ENCODE data around the gene ANKRD10.
"Not testable (repeated sequence)": the region's sequence is repeated elsewhere in the genome, so short reads cannot be mapped to it uniquely, and the experiment has no call there.

ANKRD10 gene

GRCh38 chr13:110866491-110867170 is 48.2 kb downstream of the ANKRD10 start:
- no peak for DNase-seq (ENCODE audit: low spot score)

DNA sequence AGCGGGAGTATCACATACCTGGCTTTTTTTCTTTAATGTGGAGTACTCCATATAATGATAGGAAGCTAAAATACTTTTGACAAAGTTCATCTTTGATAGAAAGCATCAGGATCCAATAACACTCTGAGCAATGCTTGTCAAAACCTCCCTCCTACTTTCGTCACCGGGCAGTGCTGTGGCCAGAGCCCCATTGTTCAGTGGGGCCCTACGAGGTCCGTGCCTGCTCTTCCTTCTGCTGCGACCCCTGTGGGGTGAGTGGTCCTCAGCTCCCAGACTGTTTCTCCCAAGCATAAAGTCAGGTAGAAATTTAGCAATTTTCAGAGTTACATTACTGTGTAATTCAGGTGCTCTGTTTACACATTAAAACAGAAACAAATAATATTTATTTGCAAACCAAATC is 51.2 kb downstream of the ANKRD10 start:
- no peak for DNase-seq (ENCODE audit: low spot score)

DNA sequence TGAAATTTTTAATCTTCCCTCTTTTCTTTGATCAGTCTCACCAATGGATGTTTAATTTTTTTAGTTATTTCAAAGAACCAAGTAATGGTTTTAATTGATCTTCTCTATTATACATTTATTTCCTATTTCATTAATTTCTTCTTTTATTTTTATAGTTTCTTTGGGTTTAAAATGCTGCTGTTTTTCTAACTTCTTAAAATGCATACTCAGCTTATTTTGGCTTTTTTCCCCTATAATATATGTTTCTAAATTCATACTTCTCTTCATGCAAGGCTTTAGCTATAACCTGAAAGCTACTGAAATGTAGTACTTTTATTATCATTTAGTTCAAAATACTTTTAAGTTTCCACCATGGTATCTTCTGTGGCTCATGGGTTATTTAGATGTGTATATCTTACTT is 53.9 kb downstream of the ANKRD10 start:
- no peak for DNase-seq (ENCODE audit: low spot score)

DNA sequence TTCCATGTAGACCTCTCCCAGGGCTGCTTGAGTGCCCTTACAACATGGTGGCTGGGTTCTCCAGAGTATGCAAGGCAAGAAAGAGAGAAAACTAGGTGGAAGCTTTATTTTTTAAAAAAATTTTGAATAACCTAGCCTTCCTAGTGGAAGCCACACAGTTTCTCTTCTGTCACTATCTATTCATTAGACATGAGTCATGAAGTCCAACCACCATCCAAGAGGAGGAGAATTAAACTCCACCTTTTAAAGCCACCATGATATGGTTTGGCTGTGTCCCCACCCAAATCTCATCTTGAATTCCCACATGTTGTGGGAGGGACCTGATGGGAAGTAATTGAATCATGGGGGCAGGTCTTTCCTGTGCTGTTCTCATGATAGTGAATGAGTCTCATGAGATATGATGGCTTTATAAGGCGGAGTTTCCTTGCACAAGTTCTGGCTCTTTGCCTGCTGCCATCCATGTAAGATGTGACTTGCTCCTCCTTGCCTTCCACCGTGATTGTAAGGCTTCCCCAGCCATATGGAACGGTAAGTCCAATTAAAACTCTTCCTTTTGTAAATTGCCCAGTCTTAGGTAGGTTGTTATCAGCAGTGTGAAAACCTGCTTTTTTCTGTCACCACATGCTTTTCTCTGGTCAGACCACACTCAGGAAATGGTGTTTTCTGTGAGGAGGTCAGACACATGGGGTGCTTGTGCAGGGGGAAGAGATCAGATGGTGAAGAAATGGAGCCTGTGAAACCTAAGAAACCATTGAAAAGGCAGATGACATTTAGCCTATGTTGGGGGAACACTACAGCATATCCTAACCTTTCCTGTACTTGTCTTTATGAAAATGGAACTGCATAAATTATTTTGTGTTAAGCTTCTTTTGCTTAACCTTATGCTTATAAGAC is 57.7 kb downstream of the ANKRD10 start:
- no peak for DNase-seq (ENCODE audit: low spot score)

DNA sequence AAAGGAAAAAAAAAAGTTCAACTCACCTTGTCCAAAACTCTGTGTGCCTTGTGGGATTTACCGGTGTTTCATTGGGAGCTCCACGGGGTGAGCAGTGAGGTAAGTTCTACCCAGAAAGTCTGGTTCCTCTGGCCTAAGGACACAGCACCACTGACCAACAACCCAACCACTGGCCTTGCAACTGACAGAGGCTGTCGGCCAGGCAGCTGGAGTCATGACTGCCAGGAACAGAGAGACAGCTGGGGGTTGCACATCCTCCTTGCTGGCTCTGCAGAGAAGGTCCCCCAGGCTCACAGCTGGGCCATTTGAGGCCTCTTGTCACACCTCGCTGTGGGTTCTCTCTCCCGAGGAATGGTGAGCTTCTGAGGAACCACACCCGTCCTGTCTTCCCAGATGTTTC is 59.5 kb downstream of the ANKRD10 start:
- no peak for DNase-seq (ENCODE audit: low spot score)

DNA sequence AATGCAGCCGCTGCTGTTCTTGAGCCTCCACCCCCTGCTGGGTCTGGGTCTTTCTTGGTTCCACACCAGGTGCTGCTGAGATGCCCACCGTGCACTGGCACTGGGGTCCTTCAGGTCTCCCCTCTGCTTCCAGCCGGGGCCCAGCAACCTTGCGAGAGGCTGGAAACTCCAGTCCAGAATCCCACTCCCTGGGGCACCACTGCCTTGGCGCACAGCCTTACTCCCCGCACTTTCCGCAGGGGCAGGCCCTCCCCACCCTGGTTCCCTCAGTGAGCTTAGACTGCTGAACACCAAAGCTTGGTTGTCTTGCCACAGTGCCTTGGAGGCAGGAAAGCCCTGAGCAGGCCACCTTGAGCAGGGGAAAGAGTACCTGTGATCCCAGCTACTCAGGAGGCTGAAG is 60.0 kb downstream of the ANKRD10 start:
- DNase-seq (ENCODE audit: low spot score) = no peak

DNA sequence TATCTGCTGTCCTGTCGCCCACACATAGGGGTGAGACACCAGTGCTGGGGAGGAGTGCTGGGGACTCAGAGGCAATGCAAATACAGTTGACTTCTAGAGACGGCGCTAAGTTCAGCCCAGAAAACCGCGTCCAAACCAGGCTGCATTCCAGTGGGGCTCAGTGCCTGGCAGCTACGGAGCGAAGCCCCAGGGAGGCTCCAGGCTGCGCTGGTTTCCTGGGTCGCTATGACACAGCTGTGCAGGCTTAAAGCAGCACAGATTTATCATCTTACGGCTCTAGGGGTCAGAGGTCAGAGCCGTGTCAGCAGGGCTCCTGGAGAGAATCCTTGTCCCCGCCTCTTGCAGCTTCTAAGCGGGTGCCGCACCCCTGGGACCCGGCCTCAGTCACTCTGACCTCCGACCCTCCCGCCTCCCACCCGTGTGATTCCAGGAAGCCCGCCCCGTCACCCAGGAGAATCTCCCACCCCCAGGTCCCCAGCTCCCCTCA is 61.6 kb downstream of the ANKRD10 start:
- DNase-seq (ENCODE audit: low spot score) = no peak

- DNase-seq (ENCODE audit: low spot score) = no peak
Measured at GRCh38 chr13:110850840-110851239, 64.0 kb downstream of the ANKRD10 start.

DNA sequence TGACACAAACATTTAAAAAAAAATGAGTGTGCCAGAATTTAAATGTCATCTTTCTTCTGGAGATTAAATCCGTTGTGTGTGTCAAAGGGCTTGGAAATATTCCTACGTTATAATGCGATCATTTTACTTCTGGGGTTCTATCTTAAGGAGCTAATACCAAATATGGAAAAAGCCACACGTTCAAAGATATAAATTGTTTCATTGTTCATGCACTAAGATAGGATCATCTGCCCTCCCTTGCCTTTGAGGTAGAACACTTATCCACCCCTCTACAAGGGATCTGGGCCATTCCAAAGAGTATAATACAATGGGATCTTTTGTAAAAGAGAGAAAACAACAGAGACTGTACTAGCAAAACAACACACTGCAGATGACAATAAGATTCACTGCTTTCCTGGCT is 64.9 kb downstream of the ANKRD10 start:
- no peak for DNase-seq (ENCODE audit: low spot score)

DNA sequence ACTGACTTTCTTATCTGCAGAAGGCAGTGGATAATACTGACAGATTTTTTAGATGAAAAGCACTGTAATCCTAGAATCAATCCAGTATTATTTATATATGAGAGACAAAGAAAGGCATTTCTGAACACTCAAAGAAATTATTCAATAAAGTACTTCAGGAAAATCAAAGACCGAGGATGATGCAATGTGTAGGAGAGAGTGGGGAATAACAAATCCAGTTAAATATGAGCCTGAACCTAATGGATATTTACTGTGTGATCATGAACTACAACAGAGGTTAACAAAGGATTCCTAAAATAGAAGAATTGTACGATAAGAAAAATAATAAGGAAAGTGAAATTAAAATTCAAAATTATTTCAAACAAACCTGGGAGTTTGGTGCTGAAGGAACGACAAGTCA is 69.3 kb downstream of the ANKRD10 start:
- DNase-seq (ENCODE audit: low spot score) = no peak

DNA sequence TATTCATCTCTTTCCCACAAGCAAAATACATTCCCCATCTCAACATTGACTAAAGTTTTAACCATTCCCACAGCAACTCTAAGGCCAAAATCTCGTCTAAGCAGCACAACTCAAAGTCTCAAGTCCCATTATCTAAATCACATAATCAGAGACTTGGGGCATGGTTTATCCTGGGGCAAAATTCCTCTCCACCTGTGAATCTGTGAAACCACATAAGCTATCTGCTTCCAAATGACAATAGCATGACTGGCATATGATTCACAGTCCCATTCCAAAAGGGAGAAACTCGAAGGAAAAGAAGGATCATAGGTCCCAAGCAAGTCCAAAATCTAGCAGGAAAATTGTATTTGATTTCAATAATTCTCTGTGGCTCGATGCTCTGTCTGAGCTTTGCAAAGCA is 73.0 kb downstream of the ANKRD10 start:
- no peak for DNase-seq (ENCODE audit: low spot score)

GRCh38 chr13:110841406-110841805 is 73.5 kb downstream of the ANKRD10 start:
- DNase-seq (ENCODE audit: low spot score) = no peak

DNA sequence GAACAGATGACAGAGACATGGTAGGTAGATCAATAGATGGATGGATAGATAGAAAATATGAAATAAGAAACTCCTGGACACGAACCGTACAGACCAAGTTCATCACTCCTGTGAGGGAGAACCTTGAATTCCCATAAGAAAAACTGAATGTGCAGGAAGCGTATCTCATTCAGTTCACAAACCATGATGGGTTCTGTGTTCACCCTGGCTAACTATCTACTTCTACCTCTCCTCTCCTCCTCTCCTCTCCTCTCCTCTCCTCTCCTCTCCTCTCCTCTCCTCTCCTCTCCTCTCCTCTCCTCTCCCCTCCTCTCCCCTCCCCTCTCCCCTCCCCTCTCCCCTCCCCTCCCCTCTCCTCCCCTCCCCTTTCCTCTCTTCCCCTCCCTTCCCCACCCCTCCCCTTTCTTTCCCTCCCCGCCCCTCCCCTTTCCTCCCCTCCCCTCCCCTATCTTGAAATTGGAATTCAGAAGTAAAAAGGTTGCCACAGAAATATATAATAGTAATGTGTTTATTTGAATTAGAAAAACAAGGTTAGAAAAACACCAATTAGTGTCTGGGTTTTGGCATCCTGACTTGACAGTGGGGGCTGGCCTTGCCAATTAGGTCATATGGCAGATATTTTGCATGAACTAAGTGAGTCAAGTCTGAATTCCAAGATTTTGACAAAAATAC is 75.9 kb downstream of the ANKRD10 start:
- DNase-seq (ENCODE audit: low spot score) = no peak

- no peak for DNase-seq (ENCODE audit: low spot score)
Measured at GRCh38 chr13:110838116-110838515, 76.8 kb downstream of the ANKRD10 start.

DNA sequence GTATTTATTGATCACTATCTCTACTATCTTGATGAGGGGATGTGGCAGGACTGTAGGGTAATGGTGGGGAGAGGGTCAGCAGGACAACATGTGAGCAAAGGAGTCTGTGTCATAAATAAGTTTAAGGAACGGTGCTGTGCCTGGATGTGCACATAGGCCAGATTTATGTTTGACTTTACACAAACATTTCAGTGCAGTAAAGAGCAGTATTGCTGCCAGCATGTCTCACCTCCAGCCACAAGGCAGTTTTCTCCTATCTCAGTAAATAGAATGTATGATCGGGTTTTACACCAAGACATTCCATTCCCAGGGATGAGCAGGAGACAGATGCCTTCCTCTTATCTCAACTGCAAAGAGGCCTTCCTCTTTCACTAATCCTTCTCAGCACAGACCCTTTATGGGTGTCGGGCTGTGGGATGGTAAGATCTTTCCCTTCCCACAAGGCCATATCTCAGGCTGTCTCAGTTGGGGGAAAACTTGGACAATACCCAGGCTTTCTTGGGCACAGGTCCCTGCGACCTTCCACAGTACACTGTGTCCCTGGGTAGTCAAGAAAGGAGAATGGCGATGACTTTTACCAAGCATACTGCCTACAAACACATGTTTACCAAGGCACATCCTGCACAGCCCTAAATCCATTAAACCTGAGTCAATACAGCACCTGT is 77.3 kb downstream of the ANKRD10 start:
- DNase-seq (ENCODE audit: low spot score) = not testable (repeated sequence)

- DNase-seq (ENCODE audit: low spot score) = no peak
Measured at GRCh38 chr13:110836605-110836903, 78.3 kb downstream of the ANKRD10 start.

- no peak for DNase-seq (ENCODE audit: low spot score)
Measured at GRCh38 chr13:110835721-110836604, 78.9 kb downstream of the ANKRD10 start.

DNA sequence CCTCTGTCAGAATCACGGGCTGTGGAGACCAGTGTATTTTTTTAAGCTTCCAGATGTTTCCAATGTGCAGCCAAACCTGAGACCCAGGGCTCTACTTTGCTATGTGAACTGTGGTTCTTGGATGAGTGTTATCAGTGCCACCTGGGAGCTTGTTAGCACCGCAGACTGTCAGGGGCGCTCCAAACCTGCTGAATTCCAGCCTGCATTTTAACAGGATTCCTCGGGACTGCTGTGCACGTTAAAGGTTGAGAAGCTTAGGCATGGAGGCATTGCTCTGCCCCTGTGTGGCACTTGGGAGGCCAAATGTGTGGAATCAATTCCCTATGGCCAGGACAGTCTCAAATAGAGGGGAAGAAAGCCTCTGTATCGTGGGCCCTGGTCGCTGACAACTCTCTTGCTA is 80.3 kb downstream of the ANKRD10 start:
- DNase-seq (ENCODE audit: low spot score) = no peak

- DNase-seq (ENCODE audit: low spot score) = no peak
Measured at GRCh38 chr13:110832531-110832930, 82.3 kb downstream of the ANKRD10 start.

DNA sequence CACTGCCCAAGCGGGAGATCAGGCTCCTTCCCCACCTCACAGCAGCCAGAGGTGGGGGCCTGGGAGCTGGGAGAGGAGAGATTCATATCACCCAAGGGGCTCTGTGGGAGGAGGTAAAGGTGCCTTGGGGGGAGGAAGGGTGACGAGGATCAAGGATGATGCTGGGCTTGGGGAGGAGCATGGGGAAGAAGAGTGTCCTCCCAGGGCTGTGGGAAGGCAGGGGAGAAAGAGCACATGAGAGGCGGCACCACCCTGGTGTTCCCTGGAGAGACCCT is 82.7 kb downstream of the ANKRD10 start:
- no peak for DNase-seq (ENCODE audit: low spot score)

- no peak for DNase-seq (ENCODE audit: low spot score)
Measured at GRCh38 chr13:110831437-110832204, 83.2 kb downstream of the ANKRD10 start.

Data from LoVo (cell line).